HG02571 (cell line): Measurements from ENCODE around the gene XYLT1.

Experiments
- ATAC-seq: cut with Tn5 transposase; IDR thresholded peaks from one replicate; pipeline ENCODE4 v1.9.1; 2021; ENCODE audit warnings: mild to moderate bottlenecking, moderate library complexity; ENCODE audit not compliant: unreplicated experiment

XYLT1 gene

GRCh38 chr16:17162560-17162959 lies 308.2 kb downstream of the XYLT1 start:
- ATAC-seq: no peak

DNA sequence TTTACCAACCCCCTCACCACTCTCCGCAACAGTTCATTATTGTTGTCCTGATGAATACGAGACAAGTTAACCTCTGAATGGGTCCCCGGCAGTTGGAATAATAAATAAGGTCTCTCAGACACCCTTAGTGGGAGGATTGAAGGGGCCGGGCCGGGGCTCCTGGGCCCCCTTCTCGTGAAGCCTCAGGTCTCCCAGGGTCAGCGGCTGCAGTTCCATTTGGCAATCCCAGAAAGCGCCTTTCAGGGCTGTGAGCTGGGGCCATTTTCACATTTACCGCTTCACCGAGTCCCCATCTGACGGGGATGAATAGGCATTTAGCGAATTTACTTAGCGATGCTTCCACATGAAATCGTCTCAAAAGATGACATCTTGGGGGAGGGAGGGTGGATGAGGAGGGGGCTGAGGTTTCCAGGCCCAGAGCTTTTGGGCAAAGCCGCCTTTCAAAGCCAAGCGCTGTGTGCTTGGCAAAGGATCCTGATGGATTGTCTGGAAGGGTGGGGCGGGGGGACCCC lies 309.8 kb downstream of the XYLT1 start:
- no peak for ATAC-seq

DNA sequence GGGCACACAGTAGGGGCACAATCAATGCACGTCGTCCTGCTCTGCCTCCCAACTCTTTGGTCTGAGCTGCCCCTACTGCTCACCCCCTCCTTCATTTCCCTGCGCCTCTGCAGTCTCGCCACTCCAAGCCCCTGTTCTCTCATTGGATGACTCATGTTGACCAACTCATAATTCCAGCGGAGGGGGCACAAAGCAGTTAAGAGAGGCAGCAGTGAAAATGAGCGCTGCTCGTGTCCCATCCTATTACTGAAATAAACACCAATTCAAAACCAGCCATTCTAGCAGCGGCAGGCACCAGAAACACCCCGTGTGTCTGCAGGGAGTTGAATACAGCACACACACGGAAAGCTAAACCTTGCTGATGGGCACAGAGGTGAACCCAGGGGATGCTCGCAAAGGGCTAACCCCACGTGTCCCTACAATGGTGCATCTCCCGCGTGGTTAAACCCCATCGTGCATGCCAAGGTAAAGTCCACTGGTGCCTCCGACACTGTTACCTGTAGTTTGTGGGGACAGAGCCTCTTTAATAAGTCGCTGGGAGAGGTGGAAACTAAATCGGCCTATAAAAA lies 310.4 kb downstream of the XYLT1 start:
- ATAC-seq: no peak

DNA sequence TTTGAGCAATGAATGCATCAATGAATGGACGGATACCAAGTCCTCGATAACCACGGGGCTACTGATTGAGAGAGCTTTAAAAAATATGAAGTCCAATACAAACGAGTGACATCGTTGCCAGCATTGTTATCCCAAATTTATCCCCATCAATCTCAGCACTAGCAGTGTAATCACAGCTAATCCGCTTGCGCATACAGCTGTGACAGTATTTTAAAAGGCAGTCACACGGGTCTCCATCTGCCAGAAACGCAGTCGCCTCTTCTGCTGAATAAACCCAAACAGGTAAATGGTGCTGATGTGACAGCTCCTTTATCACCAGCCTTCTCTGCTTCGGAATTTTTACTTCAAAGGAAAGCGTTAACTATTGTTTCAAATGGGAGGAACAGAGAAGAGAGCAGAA lies 311.1 kb downstream of the XYLT1 start:
- ATAC-seq: no peak

GRCh38 chr16:17155936-17156335 lies 314.8 kb downstream of the XYLT1 start:
- ATAC-seq: no peak

DNA sequence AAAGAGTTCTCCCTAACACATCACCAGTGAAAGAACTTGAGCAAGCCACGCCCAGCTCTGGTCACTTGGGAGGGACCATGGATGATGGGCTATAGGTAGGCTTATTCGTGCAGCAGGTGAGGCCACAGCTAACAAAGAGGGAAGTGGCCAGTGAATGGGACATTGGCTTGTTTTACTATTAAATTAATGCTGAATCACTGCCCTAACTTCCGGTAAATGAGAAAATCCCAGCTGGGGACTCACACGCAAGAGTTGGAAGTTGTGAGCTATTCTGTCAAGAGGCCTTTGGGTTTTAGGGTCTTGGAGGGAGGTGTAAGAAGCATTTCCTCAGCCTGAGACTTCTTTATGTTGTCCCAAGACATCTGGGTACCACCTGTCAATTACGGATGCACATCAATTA lies 315.3 kb downstream of the XYLT1 start:
- ATAC-seq: no peak

DNA sequence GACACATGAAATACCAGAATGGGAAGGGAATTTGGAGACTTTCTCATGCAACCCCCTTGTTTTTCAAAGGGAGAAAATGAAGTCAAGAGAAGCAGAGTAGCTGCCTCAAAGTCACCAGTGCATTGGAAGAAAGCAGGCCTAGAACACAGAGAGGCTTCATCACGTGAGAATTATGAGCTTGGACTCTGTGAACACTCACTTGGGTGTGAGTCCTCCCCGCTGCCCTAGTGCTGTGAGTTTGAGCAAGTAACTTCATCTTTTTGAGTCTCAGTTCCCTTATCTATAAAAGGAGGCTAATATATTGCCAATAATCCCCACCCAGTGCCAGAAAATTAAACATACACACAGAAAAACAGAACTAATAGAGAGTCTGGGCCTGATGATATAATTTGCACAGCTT lies 315.8 kb downstream of the XYLT1 start:
- no peak for ATAC-seq

GRCh38 chr16:17152311-17152710 lies 318.4 kb downstream of the XYLT1 start:
- ATAC-seq: no peak

DNA sequence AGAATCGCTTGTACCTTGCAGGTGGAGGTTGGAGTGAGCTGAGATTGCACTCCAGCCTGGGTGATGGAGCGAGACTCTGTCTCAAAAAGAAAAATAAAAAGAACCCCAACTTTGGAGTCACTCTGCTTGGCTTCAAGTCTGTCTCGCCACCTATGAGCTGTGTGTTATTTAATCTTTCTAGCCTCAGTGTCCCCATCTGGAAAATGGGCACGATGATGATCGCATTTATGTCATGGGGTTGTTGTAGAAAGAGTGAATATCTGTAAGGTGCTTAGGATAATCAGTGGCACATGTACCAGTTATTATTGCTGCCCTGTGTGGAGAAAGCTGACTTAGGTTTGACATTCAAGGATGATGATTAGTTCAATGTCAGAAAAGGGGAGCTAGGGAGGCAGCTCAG lies 319.4 kb downstream of the XYLT1 start:
- no peak for ATAC-seq

DNA sequence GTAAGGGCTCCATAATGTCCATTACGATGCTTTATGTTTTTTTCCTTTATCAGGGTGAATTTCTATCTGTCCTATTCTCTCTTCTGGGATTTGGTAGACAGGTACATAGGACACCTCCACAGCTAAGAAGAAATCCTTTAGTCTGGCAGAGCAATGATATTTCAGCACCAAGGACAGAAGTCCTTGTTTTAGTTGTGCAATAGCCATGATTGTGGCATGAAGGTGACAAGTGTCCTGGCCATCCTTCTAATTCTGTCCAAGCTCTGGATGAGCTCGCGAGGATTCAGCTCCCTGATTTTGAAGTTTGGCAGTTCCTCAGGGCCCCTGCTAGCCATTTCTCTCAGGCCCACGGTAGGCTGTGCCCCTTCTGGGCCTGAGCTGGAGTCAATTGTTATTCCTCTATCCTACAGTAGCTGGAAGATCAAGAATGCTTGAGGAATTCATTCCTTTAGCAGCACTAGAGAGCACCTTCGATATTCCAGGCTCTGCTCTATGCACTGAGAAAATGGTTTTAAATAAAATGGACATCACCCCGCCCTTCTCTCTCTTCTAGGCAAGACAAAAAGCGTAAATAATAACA lies 320.8 kb downstream of the XYLT1 start:
- ATAC-seq: no peak

- no peak for ATAC-seq
Measured at GRCh38 chr16:17147942-17148341, 322.8 kb downstream of the XYLT1 start.

- no peak for ATAC-seq
Measured at GRCh38 chr16:17145029-17145428, 325.7 kb downstream of the XYLT1 start.

GRCh38 chr16:17144431-17144830 lies 326.3 kb downstream of the XYLT1 start:
- ATAC-seq: no peak

DNA sequence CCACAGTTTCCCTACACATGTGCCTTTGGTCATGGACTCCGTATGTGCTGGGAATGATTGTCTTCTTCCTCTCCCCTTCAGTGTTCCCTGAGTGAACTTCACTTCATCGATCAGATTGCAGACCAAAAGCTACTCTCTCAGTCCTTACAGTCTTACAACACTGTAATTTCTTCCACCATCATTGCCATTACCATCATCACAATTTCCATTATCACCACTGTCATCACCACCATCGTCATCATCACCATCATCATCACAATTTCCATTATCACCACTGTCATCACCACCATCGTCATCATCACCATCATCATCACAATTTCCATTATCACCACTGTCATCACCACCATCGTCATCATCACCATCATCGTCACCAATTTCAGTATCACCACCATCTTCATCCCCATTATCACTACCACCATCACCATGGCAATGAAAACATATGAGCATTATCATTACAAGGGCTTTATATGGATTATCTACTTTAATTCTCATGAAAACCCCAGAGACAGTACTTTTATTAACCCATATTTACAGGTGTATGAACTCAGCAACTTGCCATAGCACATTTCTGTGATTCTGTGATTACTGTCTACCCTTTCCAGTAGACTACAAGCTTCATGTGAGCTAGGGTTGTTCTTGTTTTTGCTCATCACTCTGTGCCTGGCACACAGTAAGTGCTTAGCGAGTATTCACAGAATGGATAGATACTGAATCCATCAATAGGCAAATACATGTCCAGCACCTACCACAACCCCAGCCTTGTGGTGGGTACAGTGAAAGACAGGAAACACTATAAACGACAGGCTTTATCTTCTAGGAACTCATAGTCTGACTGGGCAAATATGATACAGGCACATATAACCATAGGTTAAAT lies 327.0 kb downstream of the XYLT1 start:
- ATAC-seq: no peak

GRCh38 chr16:17138801-17139200 lies 332.0 kb downstream of the XYLT1 start:
- no peak for ATAC-seq

- ATAC-seq: no peak
Measured at GRCh38 chr16:17135439-17135838, 335.3 kb downstream of the XYLT1 start.

DNA sequence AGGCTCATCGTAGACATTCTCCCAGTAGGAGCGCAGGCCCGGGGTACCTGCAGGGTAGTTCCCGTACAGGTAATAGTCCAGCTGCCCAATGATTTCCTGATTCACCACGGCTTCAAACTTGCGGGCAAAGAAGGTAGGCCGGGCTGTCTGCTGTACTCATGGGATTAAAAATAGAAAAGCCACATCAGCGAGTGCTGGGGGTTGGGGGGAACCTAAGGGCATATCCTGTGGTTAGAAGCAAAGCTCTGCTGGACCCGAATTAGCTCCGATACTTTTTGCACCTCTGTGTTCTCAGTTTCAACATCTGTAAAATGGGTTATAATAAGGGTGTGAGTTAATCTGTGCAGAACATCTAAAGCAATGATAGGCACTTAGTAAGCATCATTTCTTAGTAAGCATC lies 336.2 kb downstream of the XYLT1 start:
- no peak for ATAC-seq

- ATAC-seq: no peak
Measured at GRCh38 chr16:17133851-17134250, 336.9 kb downstream of the XYLT1 start.

DNA sequence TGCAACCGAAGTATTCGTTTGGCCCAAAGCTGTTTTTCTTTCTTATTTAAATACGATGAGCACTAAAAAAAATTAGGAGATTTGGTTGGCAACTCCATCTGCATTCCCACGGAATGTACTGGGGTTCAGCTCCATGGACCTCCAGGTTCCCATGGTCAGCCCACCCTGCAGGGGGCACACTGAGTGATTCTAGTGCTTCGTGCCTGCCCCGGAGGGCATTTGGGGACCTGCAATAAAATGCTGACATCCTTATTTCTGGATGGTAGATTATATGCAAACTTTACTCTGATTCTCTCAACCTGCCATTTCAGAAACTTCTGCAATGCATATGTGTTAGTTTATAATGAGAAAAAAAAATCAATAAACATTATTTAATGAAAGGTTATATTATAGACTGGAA lies 339.4 kb downstream of the XYLT1 start:
- ATAC-seq: no peak

GRCh38 chr16:17130733-17131132 lies 340.0 kb downstream of the XYLT1 start:
- ATAC-seq: no peak

GRCh38 chr16:17129971-17130370 lies 340.8 kb downstream of the XYLT1 start:
- no peak for ATAC-seq

GRCh38 chr16:17128791-17129190 lies 342.0 kb downstream of the XYLT1 start:
- no peak for ATAC-seq
